ENCODE results near the gene IL6R.
A peak's percentile ranks its signal among the peaks of the same experiment; 100 is the strongest.

The IL6R gene

DNA sequence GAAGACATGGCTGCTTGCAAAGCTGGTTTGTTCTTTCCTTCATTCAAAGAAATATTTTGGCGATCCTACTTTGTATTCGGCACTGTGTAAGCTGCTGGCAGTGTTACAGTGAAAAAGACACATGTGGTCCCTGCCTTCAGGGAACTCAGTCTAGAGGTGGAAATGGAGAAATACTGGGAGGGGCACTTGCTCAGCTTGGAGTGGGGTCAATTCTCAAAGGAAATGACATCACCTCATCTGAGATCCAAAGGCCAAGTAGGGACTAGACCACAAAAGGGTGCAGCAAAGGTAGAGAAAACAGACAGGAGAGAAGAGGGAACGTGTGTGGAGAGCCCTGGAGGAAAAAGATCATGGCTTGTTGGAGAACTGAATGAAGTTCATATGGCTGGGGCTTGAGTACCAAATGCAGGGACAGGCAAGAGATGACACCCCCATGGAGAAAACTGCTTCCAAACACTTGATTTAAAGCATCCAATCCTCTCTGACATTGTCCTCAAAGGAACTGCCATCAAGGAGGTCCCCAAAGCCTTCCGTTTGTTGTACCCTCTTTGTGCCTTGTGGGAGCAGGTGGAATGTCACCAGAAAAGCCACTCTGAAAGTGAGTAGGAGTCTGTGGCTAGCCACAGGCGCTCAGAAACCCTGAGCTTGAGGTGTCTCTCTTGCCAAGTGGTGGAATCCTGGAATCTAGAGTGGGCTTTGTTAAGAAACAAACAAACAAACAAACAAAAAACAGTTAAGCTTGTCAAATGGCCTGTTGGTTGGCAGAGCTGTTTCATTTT, 48.6 kb downstream of the IL6R start:
- DNase-seq (ENCODE audit: low spot score): peak; percentile 14

DNA sequence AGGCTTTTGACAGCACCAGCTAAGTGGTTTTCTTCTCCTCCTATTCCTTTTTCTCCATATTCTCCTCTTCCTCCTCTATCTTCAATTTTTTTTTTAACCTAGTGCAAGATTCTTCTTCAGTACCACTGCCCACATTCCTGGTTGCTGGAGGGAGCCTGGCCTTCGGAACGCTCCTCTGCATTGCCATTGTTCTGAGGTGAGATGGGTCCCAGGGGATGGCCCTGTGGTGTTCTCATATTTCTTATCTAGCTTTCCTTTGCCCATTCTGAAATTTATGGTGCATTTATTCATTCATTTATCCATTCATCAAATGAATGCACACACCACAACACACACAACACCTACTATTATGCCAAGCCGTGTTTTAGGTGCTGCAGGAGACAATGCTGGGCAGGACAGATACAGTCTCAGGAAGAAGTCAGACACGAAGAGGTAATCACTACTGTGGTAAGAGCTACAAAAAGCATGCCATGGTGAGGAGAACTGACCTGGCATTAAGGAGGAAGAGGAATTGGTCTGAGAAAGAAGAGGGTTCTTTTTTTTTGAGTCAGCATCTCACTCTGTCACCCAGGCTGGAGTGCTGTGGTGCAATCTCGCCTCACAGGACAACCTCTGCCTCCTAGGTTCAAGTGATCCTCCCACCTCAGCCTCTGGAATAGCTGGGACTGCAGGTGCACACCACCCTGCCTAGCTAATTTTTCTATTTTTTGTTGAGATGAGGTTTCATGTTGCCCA, 49.4 kb downstream of the IL6R start:
- DNase-seq (ENCODE audit: low spot score): no peak

GRCh38 chr1:154456631-154457030, 51.5 kb downstream of the IL6R start:
- DNase-seq (ENCODE audit: low spot score): no peak

DNA sequence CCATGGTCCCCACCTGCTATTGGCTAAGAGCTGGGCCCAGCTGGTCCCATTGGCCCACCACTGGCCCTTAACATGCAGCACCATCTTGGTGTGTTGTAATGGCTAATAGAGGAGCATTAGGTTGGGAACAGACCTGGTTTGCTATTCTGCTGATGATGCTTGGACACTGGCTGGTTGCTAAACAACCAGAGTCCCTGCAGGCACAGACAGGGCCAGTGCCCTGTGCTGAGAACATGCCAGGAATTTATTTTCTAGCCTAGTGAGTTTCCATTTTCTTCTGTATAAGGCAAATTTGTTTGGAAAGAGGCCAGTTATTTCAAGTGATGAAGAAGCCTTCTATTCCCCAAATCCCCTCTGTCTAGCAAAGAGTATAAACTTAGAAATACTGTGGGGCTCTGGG, 53.9 kb downstream of the IL6R start:
- no peak for DNase-seq (ENCODE audit: low spot score)

DNA sequence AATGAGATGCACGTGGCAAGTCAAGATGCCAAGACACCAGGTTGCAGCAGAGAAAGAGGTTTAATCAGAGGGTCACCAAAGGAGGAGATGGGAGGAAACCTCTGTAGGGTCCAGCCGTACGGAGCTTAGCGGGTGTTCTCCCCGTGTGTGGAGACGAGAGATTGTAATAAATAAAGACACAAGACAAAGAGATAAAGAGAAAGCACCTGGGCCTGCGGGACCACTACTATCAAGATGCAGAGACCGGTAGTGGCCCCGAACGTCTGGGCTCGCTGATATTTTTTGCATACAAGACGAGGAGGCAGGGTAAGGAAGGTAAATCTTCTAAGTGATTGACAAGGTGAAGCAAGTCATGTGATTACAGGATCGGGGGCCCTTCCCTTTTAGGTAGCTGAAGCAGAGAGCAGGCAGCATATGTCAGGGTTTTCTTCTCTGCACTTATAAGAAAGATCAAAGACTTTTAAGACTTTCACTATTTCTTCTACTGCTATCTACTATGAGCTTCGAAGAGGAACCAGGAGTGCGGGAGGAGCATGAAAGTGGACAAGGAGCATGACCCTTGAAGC, 55.6 kb downstream of the IL6R start:
- no peak for DNase-seq (ENCODE audit: low spot score)

GRCh38 chr1:154463512-154463990, 58.4 kb downstream of the IL6R start:
- no peak for DNase-seq (ENCODE audit: low spot score)

DNA sequence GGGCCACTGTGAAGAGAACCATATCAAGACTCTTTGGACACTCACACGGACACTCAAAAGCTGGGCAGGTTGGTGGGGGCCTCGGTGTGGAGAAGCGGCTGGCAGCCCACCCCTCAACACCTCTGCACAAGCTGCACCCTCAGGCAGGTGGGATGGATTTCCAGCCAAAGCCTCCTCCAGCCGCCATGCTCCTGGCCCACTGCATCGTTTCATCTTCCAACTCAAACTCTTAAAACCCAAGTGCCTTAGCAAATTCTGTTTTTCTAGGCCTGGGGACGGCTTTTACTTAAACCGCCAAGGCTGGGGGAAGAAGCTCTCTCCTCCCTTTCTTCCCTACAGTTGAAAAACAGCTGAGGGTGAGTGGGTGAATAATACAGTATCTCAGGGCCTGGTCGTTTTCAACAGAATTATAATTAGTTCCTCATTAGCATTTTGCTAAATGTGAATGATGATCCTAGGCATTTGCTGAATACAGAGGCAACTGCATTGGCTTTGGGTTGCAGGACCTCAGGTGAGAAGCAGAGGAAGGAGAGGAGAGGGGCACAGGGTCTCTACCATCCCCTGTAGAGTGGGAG, 60.6 kb downstream of the IL6R start:
- DNase-seq (ENCODE audit: low spot score): no peak

DNA sequence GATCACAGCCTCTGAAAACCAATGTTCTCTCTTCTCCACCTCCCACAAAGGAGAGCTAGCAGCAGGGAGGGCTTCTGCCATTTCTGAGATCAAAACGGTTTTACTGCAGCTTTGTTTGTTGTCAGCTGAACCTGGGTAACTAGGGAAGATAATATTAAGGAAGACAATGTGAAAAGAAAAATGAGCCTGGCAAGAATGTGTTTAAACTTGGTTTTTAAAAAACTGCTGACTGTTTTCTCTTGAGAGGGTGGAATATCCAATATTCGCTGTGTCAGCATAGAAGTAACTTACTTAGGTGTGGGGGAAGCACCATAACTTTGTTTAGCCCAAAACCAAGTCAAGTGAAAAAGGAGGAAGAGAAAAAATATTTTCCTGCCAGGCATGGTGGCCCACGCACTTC, 61.1 kb downstream of the IL6R start:
- DNase-seq (ENCODE audit: low spot score): no peak

GRCh38 chr1:154466921-154467417, 61.8 kb downstream of the IL6R start:
- no peak for DNase-seq (ENCODE audit: low spot score)

DNA sequence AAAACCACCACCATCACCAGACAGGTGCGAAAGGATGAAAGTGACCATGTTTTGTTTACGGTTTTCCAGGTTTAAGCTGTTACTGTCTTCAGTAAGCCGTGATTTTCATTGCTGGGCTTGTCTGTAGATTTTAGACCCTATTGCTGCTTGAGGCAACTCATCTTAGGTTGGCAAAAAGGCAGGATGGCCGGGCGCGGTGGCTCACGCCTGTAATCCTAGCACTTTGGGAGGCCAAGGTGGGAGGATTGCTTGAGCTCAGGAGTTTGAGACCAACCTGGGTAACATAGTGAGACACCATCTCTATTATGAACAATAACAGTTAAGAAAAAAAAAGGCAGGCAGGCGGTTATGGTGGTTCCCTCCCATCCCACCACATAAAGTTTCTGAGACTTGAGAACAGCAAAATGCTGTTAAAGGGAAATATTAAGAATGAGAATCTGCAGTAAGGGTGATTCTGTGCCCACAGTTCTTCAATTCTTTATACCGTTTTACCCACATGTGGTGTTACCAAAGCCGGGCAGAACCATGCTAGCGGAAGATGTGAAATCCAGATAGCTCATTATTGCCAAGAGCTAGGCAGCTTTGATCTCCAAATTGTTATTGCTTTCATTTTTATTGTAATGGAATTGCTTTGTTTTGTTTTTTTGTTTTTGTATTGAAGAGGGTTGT, 62.4 kb downstream of the IL6R start:
- DNase-seq (ENCODE audit: low spot score): no peak

GRCh38 chr1:154468535-154469250, 63.5 kb downstream of the IL6R start:
- DNase-seq (ENCODE audit: low spot score): no peak

- DNase-seq (ENCODE audit: low spot score): no peak
These were observed 64.9 kb downstream of the IL6R start for GRCh38 chr1:154469844-154470560.

GRCh38 chr1:154471304-154471703, 66.2 kb downstream of the IL6R start:
- DNase-seq (ENCODE audit: low spot score): no peak

- DNase-seq (ENCODE audit: low spot score): no peak
These were observed 69.7 kb downstream of the IL6R start for GRCh38 chr1:154474802-154475201.

DNA sequence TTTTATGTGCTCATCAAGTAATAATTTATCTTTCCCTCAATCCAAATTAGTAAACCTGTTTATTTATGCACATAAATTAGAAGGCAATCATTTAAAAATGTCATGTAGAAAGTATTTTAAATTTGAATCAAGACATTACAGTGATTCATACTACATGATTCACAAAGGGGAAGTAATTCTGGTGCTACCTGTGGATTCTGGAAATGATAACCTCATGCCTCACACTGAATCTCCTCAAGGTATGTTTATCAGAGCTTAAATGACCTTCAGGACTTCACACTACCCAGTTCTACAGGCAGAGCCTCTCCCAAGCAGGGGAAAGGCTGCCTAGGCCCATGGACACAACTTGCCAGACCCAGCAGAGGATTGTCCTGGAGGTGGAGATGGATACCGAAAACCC, 71.6 kb downstream of the IL6R start:
- no peak for DNase-seq (ENCODE audit: low spot score)

GRCh38 chr1:154478013-154478412, 72.9 kb downstream of the IL6R start:
- DNase-seq (ENCODE audit: low spot score): no peak

- DNase-seq (ENCODE audit: low spot score): peak; percentile 33
These were observed 73.5 kb downstream of the IL6R start for GRCh38 chr1:154478639-154479038.

DNA sequence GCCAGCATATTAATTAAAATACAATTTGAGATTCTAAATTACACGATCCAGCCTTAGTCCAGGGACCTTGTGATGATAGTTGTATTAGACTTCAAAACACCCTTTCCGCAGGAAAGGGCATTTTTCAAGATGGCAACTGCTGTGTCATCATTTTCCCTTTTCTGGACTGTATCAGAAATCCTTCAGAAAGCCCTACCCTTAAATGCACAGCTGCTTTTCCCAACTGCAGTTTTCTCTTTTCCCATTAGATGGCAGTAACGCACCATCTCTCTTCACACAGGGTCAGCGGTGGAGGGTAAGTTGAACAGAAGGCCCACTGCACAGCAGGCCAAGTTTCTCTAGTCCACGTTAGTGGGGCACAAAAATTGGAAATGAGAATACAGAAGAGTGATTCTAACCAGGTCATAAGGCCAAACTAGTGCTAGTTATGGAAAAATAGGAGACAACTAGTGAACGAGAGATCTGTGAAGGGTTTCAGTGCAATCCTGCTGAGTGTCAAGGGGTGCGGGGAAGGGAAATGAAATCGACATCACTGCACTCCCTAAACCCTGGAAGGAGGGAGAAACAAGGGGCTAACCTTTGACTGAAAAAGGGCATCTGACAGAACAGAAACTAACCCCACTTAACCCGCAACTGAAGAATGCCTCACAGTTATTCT, 74.8 kb downstream of the IL6R start:
- DNase-seq (ENCODE audit: low spot score): peak; percentile 81

DNA sequence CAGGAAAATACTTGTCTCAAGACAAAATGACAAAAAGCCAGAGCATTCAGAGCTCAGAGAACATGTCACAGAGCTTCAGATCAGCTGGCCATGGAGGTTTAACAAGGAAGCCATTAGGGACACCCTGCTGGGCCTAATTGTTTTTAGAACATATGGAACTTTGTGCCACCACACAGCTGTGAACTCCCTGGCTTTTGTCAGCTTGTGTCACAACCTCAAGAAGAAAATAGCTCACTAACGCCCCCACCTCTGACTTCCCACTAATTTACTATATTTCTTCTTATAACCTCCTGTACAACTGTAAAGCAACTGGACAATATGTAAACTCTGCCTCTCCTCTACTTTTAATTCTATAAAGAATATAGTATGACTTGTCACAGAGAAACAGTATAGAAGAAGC, 75.9 kb downstream of the IL6R start:
- no peak for DNase-seq (ENCODE audit: low spot score)
